HEK293 (cell line): Measurements from ENCODE around the gene MSI2.

ENCODE experiments used
- CTCF ChIA-PET: fragments of 350-600 bp; formaldehyde crosslinking; extraction: SDS; loops from one replicate; lab custom pipeline; 2021; ENCODE audit warnings: antibody characterized with exemption; lab: Yijun Ruan, JAX
- POLR2A ChIA-PET: fragments of 300-600 bp; formaldehyde crosslinking; extraction: SDS; loops from one replicate; lab custom pipeline; 2020; ENCODE audit warnings: antibody characterized with exemption, inconsistent platforms; lab: Yijun Ruan, JAX
- H3K27ac ChIP-seq: fragments of 200-500 bp; sonication (Bioruptor generic); 2 replicates; pipeline ENCODE4 v1.5.1; 2014; ENCODE audit warnings: low read depth, low read length, control low read depth, inconsistent platforms; ENCODE audit errors: extremely low read depth
- H3K36me3 ChIP-seq, 2 experiments: fragments of 200-500 bp in 1 of 2; sonication (Bioruptor generic) in 1 of 2; 1 replicate in 1 of 2; 2 replicates in 1 of 2; pipeline ENCODE4 v1.5.1; 2014 to 2017; ENCODE audit warnings: inconsistent platforms in 2 of 2, low read length in 2 of 2; ENCODE audit not compliant: control insufficient read depth in 2 of 2, insufficient read depth in 1 of 2
- H3K4me1 ChIP-seq: fragments of 200-500 bp; sonication (Bioruptor generic); 2 replicates; pipeline ENCODE4 v1.5.1; 2014; ENCODE audit warnings: mild to moderate bottlenecking, low read length, inconsistent platforms; ENCODE audit not compliant: control insufficient read depth, insufficient read depth
- H3K4me3 ChIP-seq: 2 replicates; pipeline ENCODE4 v1.5.1; 2011; ENCODE audit warnings: low read depth, mild to moderate bottlenecking, control low read depth, low read length, moderate library complexity
- H3K9me3 ChIP-seq: fragments of 200-500 bp; sonication (Bioruptor generic); 2 replicates; pipeline ENCODE4 v1.5.1; 2014; ENCODE audit warnings: low read depth, low read length, inconsistent platforms; ENCODE audit not compliant: control insufficient read depth, insufficient read depth
- BCL6B ChIP-seq: fragments of 450-650 bp; formaldehyde crosslinking; IDR thresholded peaks from 2 replicates; pipeline ENCODE4 v1.5.1; 2017; ENCODE audit warnings: missing biosample characterization, missing genetic modification characterization
- CTCF ChIP-seq: fragments of 450-650 bp; formaldehyde crosslinking; IDR thresholded peaks from 2 replicates; pipeline ENCODE4 v1.5.1; 2016; ENCODE audit warnings: missing biosample characterization, missing genetic modification characterization
- ELK4 ChIP-seq: IDR thresholded peaks from 2 replicates; pipeline ENCODE4 v1.6.1; 2011; ENCODE audit warnings: mild to moderate bottlenecking, low read depth, low read length, borderline replicate concordance
- HOXA7 ChIP-seq: sonication (generic); formaldehyde crosslinking; IDR thresholded peaks from 2 replicates; pipeline ENCODE4 v1.8.1; 2022; ENCODE audit warnings: missing genetic modification reagents, borderline replicate concordance
- HOXC10 ChIP-seq: sonication (generic); formaldehyde crosslinking; IDR thresholded peaks from 2 replicates; pipeline ENCODE4 v1.8.1; 2023; ENCODE audit warnings: mild to moderate bottlenecking, missing genetic modification reagents
- HOXD13 ChIP-seq: sonication (generic); formaldehyde crosslinking; IDR thresholded peaks from 2 replicates; pipeline ENCODE4 v1.8.0; 2022; ENCODE audit warnings: missing genetic modification reagents, borderline replicate concordance
- INSM2 ChIP-seq: fragments of 450-650 bp; formaldehyde crosslinking; IDR thresholded peaks from 2 replicates; pipeline ENCODE4 v1.5.1; 2016; ENCODE audit warnings: missing biosample characterization, missing genetic modification characterization
- KLF8 ChIP-seq: fragments of 450-650 bp; formaldehyde crosslinking; IDR thresholded peaks from 2 replicates; pipeline ENCODE4 v1.5.1; 2016; ENCODE audit warnings: missing biosample characterization, missing genetic modification characterization
- PBX3 ChIP-seq: sonication (generic); formaldehyde crosslinking; IDR thresholded peaks from 2 replicates; pipeline ENCODE4 v1.8.1; 2022; ENCODE audit warnings: mild to moderate bottlenecking, moderate library complexity, missing genetic modification reagents
- RBAK ChIP-seq: fragments of 450-650 bp; formaldehyde crosslinking; IDR thresholded peaks from 2 replicates; pipeline ENCODE4 v1.5.1; 2016; ENCODE audit warnings: missing biosample characterization, missing genetic modification characterization
- SP2 ChIP-seq: fragments of 450-650 bp; formaldehyde crosslinking; IDR thresholded peaks from 2 replicates; pipeline ENCODE4 v1.5.1; 2016; ENCODE audit warnings: missing biosample characterization, missing genetic modification characterization
- WT1 ChIP-seq: fragments of 450-650 bp; formaldehyde crosslinking; IDR thresholded peaks from 2 replicates; pipeline ENCODE4 v1.5.1; 2016; ENCODE audit warnings: missing biosample characterization, missing genetic modification characterization
- ZNF133 ChIP-seq: fragments of 450-650 bp; formaldehyde crosslinking; IDR thresholded peaks from 2 replicates; pipeline ENCODE4 v1.5.1; 2016; ENCODE audit warnings: missing biosample characterization, missing genetic modification characterization
- ZNF174 ChIP-seq: fragments of 450-650 bp; formaldehyde crosslinking; IDR thresholded peaks from 2 replicates; pipeline ENCODE4 v1.5.0; 2017; ENCODE audit warnings: missing biosample characterization, mild to moderate bottlenecking, missing genetic modification characterization
- ZNF175 ChIP-seq: fragments of 450-650 bp; formaldehyde crosslinking; IDR thresholded peaks from 2 replicates; pipeline ENCODE4 v1.5.1; 2016; ENCODE audit warnings: missing biosample characterization, missing genetic modification characterization
- ZNF18 ChIP-seq: fragments of 450-650 bp; formaldehyde crosslinking; IDR thresholded peaks from 2 replicates; pipeline ENCODE4 v1.5.1; 2016; ENCODE audit warnings: missing biosample characterization, missing genetic modification characterization
- ZNF23 ChIP-seq: fragments of 450-650 bp; formaldehyde crosslinking; IDR thresholded peaks from 2 replicates; pipeline ENCODE4 v1.5.1; 2016; ENCODE audit warnings: missing biosample characterization, missing genetic modification characterization, borderline replicate concordance
- ZNF302 ChIP-seq: fragments of 450-650 bp; formaldehyde crosslinking; IDR thresholded peaks from 2 replicates; pipeline ENCODE4 v1.5.1; 2016; ENCODE audit warnings: missing biosample characterization, missing genetic modification characterization, low read depth
- ZNF354C ChIP-seq: fragments of 450-650 bp; formaldehyde crosslinking; IDR thresholded peaks from 2 replicates; pipeline ENCODE4 v1.5.1; 2016; ENCODE audit warnings: missing biosample characterization, missing genetic modification characterization, low read depth, borderline replicate concordance
- ZNF391 ChIP-seq: fragments of 450-650 bp; formaldehyde crosslinking; IDR thresholded peaks from 2 replicates; pipeline ENCODE4 v1.5.1; 2016; ENCODE audit warnings: low read depth, missing biosample characterization, missing genetic modification characterization, borderline replicate concordance
- ZNF423 ChIP-seq: fragments of 450-650 bp; formaldehyde crosslinking; IDR thresholded peaks from 2 replicates; pipeline ENCODE4 v1.5.1; 2016; ENCODE audit warnings: missing biosample characterization, missing genetic modification characterization
- ZNF521 ChIP-seq: fragments of 450-650 bp; formaldehyde crosslinking; IDR thresholded peaks from 2 replicates; pipeline ENCODE4 v1.5.1; 2017; ENCODE audit warnings: missing biosample characterization, mild to moderate bottlenecking, missing genetic modification characterization
- ZSCAN30 ChIP-seq: fragments of 450-650 bp; IDR thresholded peaks from 2 replicates; pipeline ENCODE4 v1.5.1; 2018; ENCODE audit warnings: missing biosample characterization, mild to moderate bottlenecking, missing genetic modification characterization, moderate library complexity
- TF ChIP-seq, protein P1 (sequence below): fragments of 450-650 bp; formaldehyde crosslinking; IDR thresholded peaks from 2 replicates; pipeline ENCODE4 v1.5.1; 2016; ENCODE audit warnings: missing biosample characterization, missing genetic modification characterization
- TF ChIP-seq, protein P2 (sequence below): fragments of 450-650 bp; formaldehyde crosslinking; IDR thresholded peaks from 2 replicates; pipeline ENCODE4 v1.5.1; 2016; ENCODE audit warnings: missing biosample characterization, missing genetic modification characterization, low read depth

MSI2 gene

DNA sequence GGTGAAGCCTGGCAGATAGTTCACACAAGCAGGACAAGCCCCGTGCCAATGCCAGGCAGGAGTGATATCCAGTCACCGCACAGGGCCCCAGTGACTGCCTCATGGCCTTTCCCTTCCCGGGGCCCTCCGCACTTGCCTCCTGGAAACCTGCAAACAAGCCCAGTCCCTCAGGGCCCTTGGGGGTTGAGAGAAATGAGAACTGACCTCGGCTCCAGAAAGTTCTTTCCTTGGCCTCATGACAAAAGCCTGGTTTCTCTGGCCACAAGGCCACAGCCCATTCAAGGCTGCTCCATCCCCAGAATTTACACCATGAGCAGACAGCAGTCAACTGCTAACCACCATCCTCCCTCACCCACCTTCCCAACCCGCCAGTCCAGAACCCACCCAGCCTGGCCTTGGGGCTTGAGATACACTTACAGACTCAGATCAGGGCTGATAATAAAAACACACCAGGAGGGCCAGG, 411.2 kb downstream of the MSI2 start:
- ChIA-PET CTCF (no interaction called here), POLR2A (no interaction called here)
- TF ChIP-seq ZNF18 (tag by site-specific recombination) (no peak), ZNF423 (tag by site-specific recombination) (no peak), ZSCAN30 (tag by site-specific recombination) (no peak), KLF8 (tag by site-specific recombination) (no peak), ZNF302 (tag by site-specific recombination) (no peak), INSM2 (no peak), ZNF354C (tag by site-specific recombination) (no peak), ZNF23 (tag by site-specific recombination) (no peak), ELK4 (no peak), ZNF175 (tag by site-specific recombination) (no peak), WT1 (tag by site-specific recombination) (no peak), ZNF174 (tag by site-specific recombination) (no peak), HOXA7 (no peak), PBX3 (CRISPR knock-in tag) (no peak), ZNF391 (tag by site-specific recombination) (no peak)
- Histone ChIP-seq H3K4me3 (no peak overlapping the region), H3K9me3 (no peaks in the 10 kb centered on the region), H3K4me1 (peaks cover 16% of the 10 kb centered on the region), H3K27ac (no peak overlapping the region), H3K36me3 (no peaks in the 10 kb centered on the region)

- CTCF ChIA-PET, result interaction anchor here (1.0 kb wide), 1 partner anchor 70 kb away, joined by 3 read pairs; no protein-coding TSS in a partner anchor
Measured at GRCh38 chr17:57668332-57668731, 412.0 kb downstream of the MSI2 start.

More at GRCh38 chr17:57668332-57668731, 412.0 kb downstream of the MSI2 start:
- Histone ChIP-seq H3K27ac (no peak overlapping the region), H3K4me1 (peaks cover 14% of the 10 kb centered on the region), H3K4me3 (no peak overlapping the region), H3K9me3 (no peaks in the 10 kb centered on the region), H3K36me3 (no peaks in the 10 kb centered on the region)
- POLR2A ChIA-PET, result no interaction called here
- no peak for TF ChIP-seq HOXC10 (CRISPR knock-in tag)
- no peak for TF ChIP-seq ZNF521
- TF ChIP-seq RBAK, result no peak
- TF ChIP-seq ZNF133 (tag by site-specific recombination), result no peak
- TF ChIP-seq, protein P1, sequence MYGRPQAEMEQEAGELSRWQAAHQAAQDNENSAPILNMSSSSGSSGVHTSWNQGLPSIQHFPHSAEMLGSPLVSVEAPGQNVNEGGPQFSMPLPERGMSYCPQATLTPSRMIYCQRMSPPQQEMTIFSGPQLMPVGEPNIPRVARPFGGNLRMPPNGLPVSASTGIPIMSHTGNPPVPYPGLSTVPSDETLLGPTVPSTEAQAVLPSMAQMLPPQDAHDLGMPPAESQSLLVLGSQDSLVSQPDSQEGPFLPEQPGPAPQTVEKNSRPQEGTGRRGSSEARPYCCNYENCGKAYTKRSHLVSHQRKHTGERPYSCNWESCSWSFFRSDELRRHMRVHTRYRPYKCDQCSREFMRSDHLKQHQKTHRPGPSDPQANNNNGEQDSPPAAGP (tag by site-specific recombination), result no peak
- no peak for TF ChIP-seq HOXD13 (CRISPR knock-in tag)
- TF ChIP-seq SP2, result no peak
- no peak for TF ChIP-seq BCL6B (tag by site-specific recombination)
- no peak for TF ChIP-seq KLF8 (tag by site-specific recombination)
- TF ChIP-seq, protein P2, sequence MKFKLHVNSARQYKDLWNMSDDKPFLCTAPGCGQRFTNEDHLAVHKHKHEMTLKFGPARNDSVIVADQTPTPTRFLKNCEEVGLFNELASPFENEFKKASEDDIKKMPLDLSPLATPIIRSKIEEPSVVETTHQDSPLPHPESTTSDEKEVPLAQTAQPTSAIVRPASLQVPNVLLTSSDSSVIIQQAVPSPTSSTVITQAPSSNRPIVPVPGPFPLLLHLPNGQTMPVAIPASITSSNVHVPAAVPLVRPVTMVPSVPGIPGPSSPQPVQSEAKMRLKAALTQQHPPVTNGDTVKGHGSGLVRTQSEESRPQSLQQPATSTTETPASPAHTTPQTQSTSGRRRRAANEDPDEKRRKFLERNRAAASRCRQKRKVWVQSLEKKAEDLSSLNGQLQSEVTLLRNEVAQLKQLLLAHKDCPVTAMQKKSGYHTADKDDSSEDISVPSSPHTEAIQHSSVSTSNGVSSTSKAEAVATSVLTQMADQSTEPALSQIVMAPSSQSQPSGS (tag by site-specific recombination), result no peak
- TF ChIP-seq CTCF (tag by site-specific recombination), result no peak
